Mononuclear cell (primary cell): ENCODE measurements around the gene ACTRT3. TPM values are rescaled to one million over a fixed set of nuclear protein-coding genes. Genes with fewer than 3 reads are reported as not detected.

ENCODE experiments used
- H3K27me3 ChIP-seq: 2 replicates; pipeline ENCODE4 v1.6.0; 2011; ENCODE audit warnings: low read length, control low read depth; ENCODE audit not compliant: insufficient read depth
- H3K4me1 ChIP-seq: 2 replicates; pipeline ENCODE4 v1.5.1; 2011; ENCODE audit warnings: mild to moderate bottlenecking, low read length, control low read depth; ENCODE audit not compliant: insufficient read depth
- H3K4me3 ChIP-seq: 2 replicates; pipeline ENCODE4 v1.5.1; 2011; ENCODE audit warnings: mild to moderate bottlenecking, low read length, moderate library complexity
- H3K9me3 ChIP-seq: 2 replicates; pipeline ENCODE4 v1.5.1; 2011; ENCODE audit warnings: low read depth, mild to moderate bottlenecking, control low read depth, low read length
- total RNA-seq: library from RNA; depleted of rRNA; stranded (reverse); fragments of >200 nt; gene quantifications from one replicate; pipeline ENCODE4 v1.2.3, GENCODE V29; 2012

Gene ACTRT3
- total RNA-seq, 1 donor: not detected

- no peaks in the 10 kb centered on the region for H3K27me3 ChIP-seq
- H3K4me1 ChIP-seq: no peaks in the 10 kb centered on the region
- H3K9me3 ChIP-seq: no peaks in the 10 kb centered on the region
- no peak overlapping the region for H3K4me3 ChIP-seq
Observed at GRCh38 chr3:169787120-169787519, 17.8 kb upstream of the ACTRT3 start.

GRCh38 chr3:169781209-169781855 lies 12.0 kb upstream of the ACTRT3 start:
- Histone ChIP-seq H3K27me3 (no peaks in the 10 kb centered on the region), H3K4me1 (peaks cover 4% of the 10 kb centered on the region), H3K4me3 (no peak overlapping the region), H3K9me3 (no peaks in the 10 kb centered on the region)

- H3K9me3 ChIP-seq: no peaks in the 10 kb centered on the region
- peaks cover 4% of the 10 kb centered on the region for H3K4me1 ChIP-seq
- H3K27me3 ChIP-seq: no peaks in the 10 kb centered on the region
- H3K4me3 ChIP-seq: no peak overlapping the region
Observed at GRCh38 chr3:169780742-169781141, 11.4 kb upstream of the ACTRT3 start.

- no peak overlapping the region for H3K4me3 ChIP-seq
- H3K9me3 ChIP-seq: no peaks in the 10 kb centered on the region
- no peaks in the 10 kb centered on the region for H3K27me3 ChIP-seq
- peaks cover 17% of the 10 kb centered on the region for H3K4me1 ChIP-seq
Observed at GRCh38 chr3:169777822-169778221, 8.5 kb upstream of the ACTRT3 start.

GRCh38 chr3:169774186-169774585 lies 4.8 kb upstream of the ACTRT3 start:
- H3K27me3 ChIP-seq: no peaks in the 10 kb centered on the region
- H3K4me1 ChIP-seq: peaks cover 19% of the 10 kb centered on the region
- H3K9me3 ChIP-seq: no peaks in the 10 kb centered on the region
- no peak overlapping the region for H3K4me3 ChIP-seq

GRCh38 chr3:169772897-169773816 lies 3.8 kb upstream of the ACTRT3 start, which contains the start of gene MYNN:
MYNN (plus strand) TSS chr3:169773396; CDS start chr3:169774296, 900 bp downstream.
- Histone ChIP-seq H3K9me3 (no peaks in the 10 kb centered on the region), H3K27me3 (no peaks in the 10 kb centered on the region), H3K4me3 (peak within 1 kb of the TSS; percentile 67), H3K4me1 (peaks cover 19% of the 10 kb centered on the region)

GRCh38 chr3:169772305-169772896 lies 3.0 kb upstream of the ACTRT3 start:
- Histone ChIP-seq H3K4me1 (peaks cover 19% of the 10 kb centered on the region), H3K4me3 (peak overlapping the region; percentile 67), H3K9me3 (no peaks in the 10 kb centered on the region), H3K27me3 (no peaks in the 10 kb centered on the region)

GRCh38 chr3:169771497-169772304 lies 2.3 kb upstream of the ACTRT3 start:
- Histone ChIP-seq H3K4me1 (peaks cover 19% of the 10 kb centered on the region), H3K4me3 (peak overlapping the region; percentile 67), H3K27me3 (no peaks in the 10 kb centered on the region), H3K9me3 (no peaks in the 10 kb centered on the region)

- H3K9me3 ChIP-seq: no peaks in the 10 kb centered on the region
- no peaks in the 10 kb centered on the region for H3K27me3 ChIP-seq
- H3K4me1 ChIP-seq: peaks cover 24% of the 10 kb centered on the region
- H3K4me3 ChIP-seq: peak within 1 kb of the TSS; percentile 88
Observed at GRCh38 chr3:169764882-169765612, 4.3 kb downstream of the ACTRT3 start, which contains the start of gene TERC. TERC (minus strand) TSS chr3:169765060.

- peaks cover 19% of the 10 kb centered on the region for H3K4me1 ChIP-seq
- peak overlapping the region; percentile 88 for H3K4me3 ChIP-seq
- no peaks in the 10 kb centered on the region for H3K9me3 ChIP-seq
- H3K27me3 ChIP-seq: no peaks in the 10 kb centered on the region
Observed at GRCh38 chr3:169764312-169764881, 5.0 kb downstream of the ACTRT3 start.

- peaks cover 18% of the 10 kb centered on the region for H3K4me1 ChIP-seq
- no peaks in the 10 kb centered on the region for H3K27me3 ChIP-seq
- H3K9me3 ChIP-seq: no peaks in the 10 kb centered on the region
- H3K4me3 ChIP-seq: no peak overlapping the region
Observed at GRCh38 chr3:169760479-169760878, 8.9 kb downstream of the ACTRT3 start.

GRCh38 chr3:169759256-169759655 lies 10.1 kb downstream of the ACTRT3 start:
- H3K27me3 ChIP-seq: peaks cover 9% of the 10 kb centered on the region

GRCh38 chr3:169758359-169758994 lies 10.9 kb downstream of the ACTRT3 start:
- Histone ChIP-seq H3K9me3 (no peaks in the 10 kb centered on the region), H3K4me1 (peaks cover 7% of the 10 kb centered on the region), H3K4me3 (no peak overlapping the region), H3K27me3 (peaks cover 9% of the 10 kb centered on the region)

More at GRCh38 chr3:169759256-169759655, 10.1 kb downstream of the ACTRT3 start:
- H3K9me3 ChIP-seq: no peaks in the 10 kb centered on the region
- no peak overlapping the region for H3K4me3 ChIP-seq
- peaks cover 15% of the 10 kb centered on the region for H3K4me1 ChIP-seq
